GM10248 (cell line): ENCODE measurements around the gene KCNC3.
"Not testable (repeated sequence)": the region's sequence is repeated elsewhere in the genome, so short reads cannot be mapped to it uniquely, and the experiment has no call there.

Experiments used
- CTCF ChIA-PET: fragments of 300-600 bp; sonication (Branson Sonifier 250); formaldehyde crosslinking; extraction: SDS; loops from one replicate; lab custom pipeline; 2021; ENCODE audit warnings: antibody characterized with exemption; lab: Yijun Ruan, JAX
- POLR2A ChIA-PET: fragments of 350-650 bp; sonication (Branson Sonifier 250); formaldehyde crosslinking; extraction: SDS; loops from one replicate; lab custom pipeline; 2020; ENCODE audit warnings: antibody characterized with exemption; lab: Yijun Ruan, JAX
- DNase-seq: peaks from one replicate; pipeline ENCODE4 v3.0.0; 2012; ENCODE audit errors: extremely low spot score
- CTCF ChIP-seq: IDR thresholded peaks from 2 replicates; pipeline ENCODE4 v1.5.1; 2012; ENCODE audit warnings: mild to moderate bottlenecking, low read depth; ENCODE audit errors: extremely low read depth, missing control alignments, control extremely low read depth

KCNC3 gene

GRCh38 chr19:50331994-50332243, 2.7 kb upstream of the KCNC3 start:
- TF ChIP-seq CTCF = no peak
- no peak for DNase-seq
- ChIA-PET CTCF (no interaction called here), POLR2A (no interaction called here)

GRCh38 chr19:50331221-50331993, 2.2 kb upstream of the KCNC3 start:
- CTCF ChIA-PET = no interaction called here
- POLR2A ChIA-PET = no interaction called here
- peak; percentile 22 for DNase-seq
- TF ChIP-seq CTCF = no peak

GRCh38 chr19:50330365-50331078, 1.3 kb upstream of the KCNC3 start:
- POLR2A ChIA-PET = no interaction called here
- peak; percentile 90 for DNase-seq
- no peak for TF ChIP-seq CTCF
- CTCF ChIA-PET = interaction anchor here (1.7 kb wide), 2 partner anchors 13 to 39 kb away, joined by 4 to 6 read pairs; no protein-coding TSS in a partner anchor

- POLR2A ChIA-PET = interaction anchor here (0.6 to 1.3 kb wide), 3 partner anchors 14 to 474 kb away, joined by 4 to 9 read pairs (median 4); no protein-coding TSS in a partner anchor
- DNase-seq = not testable (repeated sequence)
- CTCF ChIA-PET = interaction anchor here (1.7 to 2.1 kb wide), 4 partner anchors 13 to 46 kb away, joined by 4 to 14 read pairs (median 6); partner anchors contain the start of gene NR1H2
Observed at GRCh38 chr19:50329926-50330294, 733 bp upstream of the KCNC3 start.

- ChIA-PET POLR2A (interaction anchor here (0.5 to 1.3 kb wide), 13 partner anchors 12 to 1428 kb away, joined by 3 to 9 read pairs (median 5); partner anchors contain the start of genes AP2A1, NR1H2, NUP62 and RRAS), CTCF (interaction anchor here (0.6 to 2.1 kb wide), 22 partner anchors 11 to 396 kb away, joined by 3 to 25 read pairs (median 4); partner anchors contain the start of gene NR1H2)
- no peak for DNase-seq
- TF ChIP-seq CTCF = peak; percentile 43
Observed at GRCh38 chr19:50328873-50329145, 368 bp downstream of the KCNC3 start.

GRCh38 chr19:50328224-50328872, 829 bp downstream of the KCNC3 start:
- TF ChIP-seq CTCF = peak; percentile 78
- CTCF ChIA-PET = interaction anchor here (0.7 to 2.1 kb wide), 23 partner anchors 8 to 594 kb away, joined by 3 to 25 read pairs (median 4); partner anchors contain the start of gene NR1H2
- POLR2A ChIA-PET = interaction anchor here (0.5 to 1.3 kb wide), 9 partner anchors 12 to 1428 kb away, joined by 3 to 9 read pairs (median 5); partner anchors contain the start of genes NR1H2, NUP62 and RRAS
- peak; percentile 37 for DNase-seq
